Breast epithelium (tissue), 4 donors: ENCODE results near the gene PLEKHN1. TPM values are rescaled to one million over a fixed set of nuclear protein-coding genes. Genes with fewer than 3 reads are reported as not detected.
A peak's percentile ranks its signal among the peaks of the same experiment; 100 is the strongest.

Experiments used
- DNase-seq, 2 donors: peaks; one replicate each; pipeline ENCODE4 v3.0.0-alpha.2; 2019; ENCODE audit warnings: low spot score in 2 of 2
- H3K27ac ChIP-seq, 2 donors: fragments of 200-600 bp; sonication (generic) in 1 of 2; one replicate each; pipeline ENCODE4 v1.5.1; 2016 to 2019; ENCODE audit warnings: mild to moderate bottlenecking in 1 of 2
- H3K27me3 ChIP-seq, 2 donors: fragments of 200-600 bp; sonication (generic) in 1 of 2; one replicate each; pipeline versions ENCODE4 v1.5.1 to v1.6.0; 2017 to 2019; ENCODE audit warnings: control low read depth in 1 of 2, mild to moderate bottlenecking in 1 of 2
- H3K36me3 ChIP-seq: fragments of 200-600 bp; one replicate; pipeline ENCODE4 v1.5.1; 2019
- H3K4me1 ChIP-seq, 2 donors: fragments of 200-600 bp; sonication (generic); one replicate each; pipeline ENCODE4 v1.5.1; 2016 to 2019; ENCODE audit warnings: control low read depth in 1 of 2
- H3K4me3 ChIP-seq, 3 donors: fragments of 200-600 bp; sonication (generic); 1 replicate in 2 of 3; 2 replicates in 1 of 3; pipeline ENCODE4 v1.5.1; 2016 to 2019; ENCODE audit warnings: mild to moderate bottlenecking in 3 of 3, moderate library complexity in 2 of 3
- H3K9me3 ChIP-seq, 2 donors: fragments of 200-600 bp; sonication (generic) in 1 of 2; one replicate each; pipeline ENCODE4 v1.5.1; 2016 to 2019; ENCODE audit warnings: control low read depth in 1 of 2
- CTCF ChIP-seq, 3 donors: fragments of 450-650 bp; IDR thresholded peaks; one replicate each; pipeline ENCODE4 v1.5.1; 2016 to 2017; ENCODE audit warnings: antibody characterized with exemption in 3 of 3, mild to moderate bottlenecking in 3 of 3, moderate library complexity in 3 of 3
- POLR2A ChIP-seq: fragments of 450-650 bp; IDR thresholded peaks from one replicate; pipeline ENCODE4 v1.6.1; 2016; ENCODE audit warnings: antibody characterized with exemption, mild to moderate bottlenecking, moderate library complexity
- POLR2AphosphoS5 ChIP-seq, 3 donors: sonication (generic); formaldehyde crosslinking; IDR thresholded peaks; one replicate each; pipeline ENCODE4 v1.6.1; 2017; ENCODE audit warnings: antibody characterized with exemption in 3 of 3
- intact Hi-C: fragments of 100-400 bp; cut with DNase I; formaldehyde crosslinking; loops from one replicate; pipeline ENCODE4 v1.15.1; 2023; ENCODE audit warnings: low total_unique reads
- total RNA-seq, 3 donors: library from RNA; depleted of rRNA; stranded (reverse); fragments of >200 nt; gene quantifications; one replicate each; pipeline ENCODE4 v1.1.0, GENCODE V29; 2016

PLEKHN1 gene
- total RNA-seq, 3 donors from 2014 or later, result 0.16 to 2.8 (median 1.6) TPM

GRCh38 chr1:1001057-1001783, 34.9 kb downstream of the PLEKHN1 start:
- H3K4me1 ChIP-seq, result peaks cover 6 to 21% of the 10 kb centered on the region in 2 donors
- H3K36me3 ChIP-seq, result no peaks in the 10 kb centered on the region
- peak overlapping the region; percentile 96 to 98 for H3K27ac ChIP-seq
- TF ChIP-seq POLR2A (no peak), POLR2AphosphoS5 (IDR thresholded peaks at IDR 0.05) (no peak), CTCF (IDR thresholded peaks at IDR 0.05) (peak in 1 of 3 donors; percentile 4)
- peak overlapping the region; percentile 48 to 89 (median 71) for H3K4me3 ChIP-seq
- no peaks in the 10 kb centered on the region for H3K9me3 ChIP-seq
- peaks cover 0 to 8% of the 10 kb centered on the region in 2 donors for H3K27me3 ChIP-seq
- intact Hi-C loops, result loop anchor here (2.0 to 5.0 kb wide), 2 partner anchors 430 to 1191 kb away; partner anchors contain the start of gene FAAP20
- DNase-seq, result no peak

GRCh38 chr1:1003618-1004419, 37.5 kb downstream of the PLEKHN1 start:
- Histone ChIP-seq H3K36me3 (no peaks in the 10 kb centered on the region), H3K4me1 (peaks cover 6 to 21% of the 10 kb centered on the region in 2 donors), H3K9me3 (no peaks in the 10 kb centered on the region), H3K4me3 (no peak overlapping the region), H3K27ac (no peak overlapping the region), H3K27me3 (peaks cover 0 to 4% of the 10 kb centered on the region in 2 donors)
- intact Hi-C loops, result loop anchor here (5.0 kb wide), 1 partner anchor 1188 kb away; the partner anchor contains the start of gene FAAP20
- no peak for DNase-seq
- TF ChIP-seq POLR2AphosphoS5 (IDR thresholded peaks at IDR 0.05), result no peak
- no peak for TF ChIP-seq POLR2A
- TF ChIP-seq CTCF (IDR thresholded peaks at IDR 0.05), result no peak

DNA sequence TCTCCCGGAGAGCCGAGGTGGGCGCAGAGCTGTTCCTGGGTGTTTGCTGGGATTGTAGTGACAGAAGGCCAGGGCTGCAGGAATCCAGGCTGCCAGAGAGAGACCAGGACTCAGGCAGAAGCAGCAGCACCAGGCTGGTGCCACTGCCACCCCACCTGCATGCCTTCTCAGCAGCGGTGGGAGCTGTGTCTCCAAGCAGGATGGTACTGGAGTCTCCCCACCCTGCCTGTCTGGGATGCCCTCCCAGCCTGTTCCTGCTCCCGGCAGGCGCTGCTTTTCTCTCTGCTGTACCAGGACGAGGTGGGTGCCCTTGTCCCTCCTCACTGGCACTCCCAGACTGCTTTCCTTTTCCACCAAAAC, 38.1 kb downstream of the PLEKHN1 start:
- no peak for TF ChIP-seq POLR2AphosphoS5 (IDR thresholded peaks at IDR 0.05)
- TF ChIP-seq POLR2A, result no peak
- TF ChIP-seq CTCF (IDR thresholded peaks at IDR 0.05), result no peak
- peaks cover 1 to 21% of the 10 kb centered on the region in 2 donors for H3K4me1 ChIP-seq
- no peak overlapping the region for H3K27ac ChIP-seq
- no peaks in the 10 kb centered on the region for H3K9me3 ChIP-seq
- no peak overlapping the region for H3K4me3 ChIP-seq
- no peak for DNase-seq
- intact Hi-C loops, result loop anchor here (5.0 kb wide), 1 partner anchor 1188 kb away; the partner anchor contains the start of gene FAAP20
- H3K27me3 ChIP-seq, result peaks cover 0 to 4% of the 10 kb centered on the region in 2 donors
- H3K36me3 ChIP-seq, result no peaks in the 10 kb centered on the region

GRCh38 chr1:1004780-1005697, 38.8 kb downstream of the PLEKHN1 start:
- TF ChIP-seq POLR2A, result no peak
- no peak for TF ChIP-seq CTCF (IDR thresholded peaks at IDR 0.05)
- no peak for TF ChIP-seq POLR2AphosphoS5 (IDR thresholded peaks at IDR 0.05)
- intact Hi-C loops, result loop anchor here (5.0 kb wide), 1 partner anchor 1187 kb away; the partner anchor contains the start of gene FAAP20
- Histone ChIP-seq H3K27ac (peak overlapping the region in 1 of 2 donors; percentile 1), H3K36me3 (no peaks in the 10 kb centered on the region), H3K4me3 (no peak overlapping the region), H3K4me1 (peaks cover 0 to 19% of the 10 kb centered on the region in 2 donors), H3K27me3 (peaks cover 0 to 4% of the 10 kb centered on the region in 2 donors), H3K9me3 (no peaks in the 10 kb centered on the region)
- no peak for DNase-seq
